OCI-LY1 (cell line): ENCODE data around the gene ZNF76.

ENCODE experiments used
- H2AFZ ChIP-seq: fragments of 200-600 bp; sonication (generic), shearing (Covaris generic); 2 replicates; pipeline ENCODE4 v1.6.0; 2014; ENCODE audit warnings: antibody characterized with exemption, mild to moderate bottlenecking, low read length
- H3F3A ChIP-seq: fragments of 200-600 bp; sonication (generic), shearing (Covaris generic); 2 replicates; pipeline ENCODE4 v1.6.0; 2014; ENCODE audit warnings: mild to moderate bottlenecking, antibody characterized with exemption, low read length, moderate library complexity; ENCODE audit not compliant: insufficient read depth
- H3K27ac ChIP-seq: fragments of 200-600 bp; sonication (generic); 2 replicates; pipeline ENCODE4 v1.5.1; 2014; ENCODE audit warnings: low read length, mixed run types, mild to moderate bottlenecking, low read depth; ENCODE audit not compliant: poor library complexity, severe bottlenecking
- H3K27me3 ChIP-seq: fragments of 200-600 bp; sonication (generic); 2 replicates; pipeline ENCODE4 v1.6.0; 2014; ENCODE audit warnings: antibody characterized with exemption, mild to moderate bottlenecking, low read length, moderate library complexity; ENCODE audit not compliant: insufficient read depth
- H3K36me3 ChIP-seq: fragments of 200-600 bp; sonication (generic); 2 replicates; pipeline ENCODE4 v1.6.1; 2014; ENCODE audit warnings: mild to moderate bottlenecking, antibody characterized with exemption, low read length, moderate library complexity, mixed read lengths; ENCODE audit not compliant: insufficient read depth
- H3K4me1 ChIP-seq: fragments of 200-600 bp; sonication (generic); 2 replicates; pipeline ENCODE4 v1.5.1; 2014; ENCODE audit warnings: mild to moderate bottlenecking, low read length, moderate library complexity; ENCODE audit not compliant: insufficient read depth, severe bottlenecking
- H3K4me2 ChIP-seq: fragments of 200-600 bp; sonication (generic), shearing (Covaris generic); 2 replicates; pipeline ENCODE4 v1.6.1; 2014; ENCODE audit warnings: low read length
- H3K4me3 ChIP-seq: fragments of 200-600 bp; sonication (generic); 2 replicates; pipeline ENCODE4 v1.5.1; 2014; ENCODE audit warnings: low read length, low read depth, mild to moderate bottlenecking, mixed read lengths; ENCODE audit not compliant: poor library complexity, severe bottlenecking
- H3K79me2 ChIP-seq: fragments of 200-600 bp; shearing (Covaris generic); 2 replicates; pipeline ENCODE4 v1.6.1; 2016; ENCODE audit warnings: mixed run types, low read length, mixed read lengths; ENCODE audit not compliant: insufficient read depth
- H3K9ac ChIP-seq: fragments of 200-600 bp; sonication (generic), shearing (Covaris generic); 2 replicates; pipeline ENCODE4 v1.6.1; 2014; ENCODE audit warnings: mild to moderate bottlenecking, low read length, mixed read lengths
- H3K9me2 ChIP-seq: fragments of 200-600 bp; sonication (generic), shearing (Covaris generic); 2 replicates; pipeline ENCODE4 v1.6.1; 2014; ENCODE audit warnings: low read depth, mild to moderate bottlenecking, low read length, mixed read lengths
- H3K9me3 ChIP-seq: fragments of 200-600 bp; shearing (Covaris generic); 2 replicates; pipeline ENCODE4 v1.6.1; 2014; ENCODE audit warnings: low read length, mixed read lengths
- H4K20me1 ChIP-seq: fragments of 200-600 bp; sonication (generic), shearing (Covaris generic); 2 replicates; pipeline ENCODE4 v1.6.0; 2016; ENCODE audit warnings: mild to moderate bottlenecking, low read length; ENCODE audit not compliant: insufficient read depth
- CTCF ChIP-seq: fragments of 200-600 bp; sonication (generic), shearing (Covaris generic); IDR thresholded peaks from 2 replicates; pipeline ENCODE4 v1.5.1; 2017; ENCODE audit warnings: mild to moderate bottlenecking, antibody characterized with exemption, low read length, moderate library complexity, mixed read lengths
- EZH2 ChIP-seq: fragments of 200-600 bp; sonication (generic), shearing (Covaris generic); IDR thresholded peaks from 2 replicates; pipeline ENCODE4 v1.8.0; 2017; ENCODE audit warnings: borderline replicate concordance, mixed run types, mild to moderate bottlenecking, antibody characterized with exemption, low read length, moderate library complexity, mixed read lengths

Gene ZNF76

GRCh38 chr6:35242486-35242885 lies 17.0 kb upstream of the ZNF76 start:
- no peaks in the 10 kb centered on the region for H3F3A ChIP-seq
- no peaks in the 10 kb centered on the region for H3K36me3 ChIP-seq
- H3K9me3 ChIP-seq = no peaks in the 10 kb centered on the region
- H3K27ac ChIP-seq = no peak overlapping the region
- H3K4me2 ChIP-seq = no peak overlapping the region
- no peaks in the 10 kb centered on the region for H3K9me2 ChIP-seq
- no peaks in the 10 kb centered on the region for H3K79me2 ChIP-seq
- no peaks in the 10 kb centered on the region for H3K4me1 ChIP-seq
- no peak overlapping the region for H2AFZ ChIP-seq
- TF ChIP-seq CTCF = no peak
- TF ChIP-seq EZH2 = no peak
- no peaks in the 10 kb centered on the region for H4K20me1 ChIP-seq
- H3K27me3 ChIP-seq = no peaks in the 10 kb centered on the region
- H3K4me3 ChIP-seq = no peak overlapping the region
- no peak overlapping the region for H3K9ac ChIP-seq

DNA sequence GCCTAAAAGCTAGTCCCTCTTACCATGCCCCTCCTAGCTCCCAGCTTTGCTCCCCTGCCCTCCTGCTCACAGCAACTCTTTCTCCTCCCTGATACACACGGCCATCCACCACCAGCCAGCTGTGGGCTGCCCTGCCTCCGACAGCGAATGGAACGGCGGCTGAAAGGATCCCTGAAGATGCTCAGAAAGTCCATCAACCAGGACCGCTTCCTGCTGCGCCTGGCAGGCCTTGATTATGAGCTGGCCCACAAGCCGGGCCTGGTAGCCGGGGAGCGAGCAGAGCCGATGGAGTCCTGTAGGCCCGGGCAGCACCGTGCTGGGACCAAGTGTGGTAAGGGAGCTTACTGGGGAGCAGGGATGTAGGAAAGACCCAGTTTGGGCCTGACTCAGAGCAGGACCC lies 16.6 kb upstream of the ZNF76 start:
- no peak overlapping the region for H3K9ac ChIP-seq
- H3K36me3 ChIP-seq = no peaks in the 10 kb centered on the region
- no peak overlapping the region for H3K4me3 ChIP-seq
- no peaks in the 10 kb centered on the region for H3K4me1 ChIP-seq
- H3K9me3 ChIP-seq = no peaks in the 10 kb centered on the region
- TF ChIP-seq CTCF (no peak), EZH2 (no peak)
- no peaks in the 10 kb centered on the region for H3F3A ChIP-seq
- H3K27me3 ChIP-seq = no peaks in the 10 kb centered on the region
- H3K27ac ChIP-seq = no peak overlapping the region
- no peaks in the 10 kb centered on the region; the same call in 1 of the 2 replicates for H4K20me1 ChIP-seq
- no peak overlapping the region for H3K4me2 ChIP-seq
- no peak overlapping the region for H2AFZ ChIP-seq
- no peaks in the 10 kb centered on the region for H3K79me2 ChIP-seq
- no peaks in the 10 kb centered on the region for H3K9me2 ChIP-seq

- Histone ChIP-seq H3K9ac (no peak overlapping the region), H3K27ac (no peak overlapping the region), H2AFZ (no peak overlapping the region), H4K20me1 (no peaks in the 10 kb centered on the region; the same call in 1 of the 2 replicates), H3K27me3 (no peaks in the 10 kb centered on the region), H3K9me2 (no peaks in the 10 kb centered on the region), H3K4me3 (no peak overlapping the region), H3F3A (no peaks in the 10 kb centered on the region), H3K4me2 (no peak overlapping the region), H3K9me3 (no peaks in the 10 kb centered on the region), H3K79me2 (no peaks in the 10 kb centered on the region), H3K4me1 (no peaks in the 10 kb centered on the region), H3K36me3 (no peaks in the 10 kb centered on the region)
- TF ChIP-seq CTCF (no peak), EZH2 (no peak)
These were observed 16.1 kb upstream of the ZNF76 start for GRCh38 chr6:35243386-35243958.
